ENCODE data around the gene VPS8. TPM values are rescaled to one million over a fixed set of nuclear protein-coding genes. Genes with fewer than 3 reads are reported as not detected.

VPS8 gene
- total and polyA plus RNA-seq, 9 of the 15 experiments (the other 6 are each of a cell fraction or from before 2014, with no cell fraction given), result 7.2 to 41.0 (median 28.3) TPM

DNA sequence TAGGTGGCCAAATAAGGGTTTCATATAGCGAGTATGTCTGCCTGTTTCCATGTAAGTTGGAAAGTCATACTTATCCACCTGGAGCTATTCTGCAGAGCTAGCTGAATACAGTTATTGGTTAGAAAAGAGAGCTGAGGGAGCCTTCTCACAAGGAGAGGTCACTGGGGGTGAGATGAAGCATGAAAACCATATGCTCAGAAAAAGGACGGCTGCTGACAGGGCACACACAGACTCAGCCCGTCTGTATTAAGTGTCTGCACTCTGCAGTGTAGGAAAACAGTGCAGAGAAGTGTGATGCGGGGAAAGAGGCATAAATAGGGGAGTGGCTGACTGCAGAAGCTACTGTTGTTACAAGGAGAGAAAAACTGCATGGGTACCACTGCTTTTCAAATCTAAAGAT is 282.7 kb downstream of the VPS8 start (continued):
- TF ChIP-seq ZBTB40 (IDR thresholded peaks at IDR 0.05) (no peak), ZBTB40 (CRISPR knock-in tag; IDR thresholded peaks at IDR 0.05) (no peak), EP300 (IDR thresholded peaks at IDR 0.05; ENCODE audit: low read length) (no peak), SAP30 (IDR thresholded peaks at IDR 0.05; ENCODE audit: borderline replicate concordance, insufficient read depth, low read depth, low read length, poor library complexity, severe bottlenecking) (no peak), ZNF449 (CRISPR knock-in tag; IDR thresholded peaks at IDR 0.05) (no peak), SMAD1 (IDR thresholded peaks at IDR 0.05; ENCODE audit: low read depth, low read length, partially characterized antibody) (no peak)

All from K562 (cell line).